Natural killer cell (primary cell): Measurements from ENCODE around the gene CSMD2. TPM values are rescaled to one million over a fixed set of nuclear protein-coding genes. Genes with fewer than 3 reads are reported as not detected.

Experiments
- ATAC-seq, 3 donors: fragments of 150-1000 bp in 2 of 3; fragments of 200-7000 bp in 1 of 3; cut with Tn5 transposase; 1 replicate in 1 of 3; 2 replicates in 2 of 3; pipeline ENCODE4 v1.10.0; 2021; ENCODE audit warnings: mild to moderate bottlenecking in 2 of 3, moderate library complexity in 2 of 3
- DNase-seq, 2 donors: peaks; one replicate each; pipeline versions ENCODE4 v3.0.0 to v3.0.0-alpha.2; 2013 to 2021; ENCODE audit warnings: mixed read lengths in 1 of 2
- H3K27ac ChIP-seq: one replicate; pipeline ENCODE4 v1.5.1; 2013; ENCODE audit warnings: mild to moderate bottlenecking, low read length
- H3K27me3 ChIP-seq: one replicate; pipeline ENCODE4 v1.6.1; 2013; ENCODE audit warnings: low read length; ENCODE audit not compliant: control insufficient read depth, insufficient read depth
- H3K36me3 ChIP-seq: one replicate; pipeline ENCODE4 v1.6.1; 2013; ENCODE audit warnings: low read length; ENCODE audit not compliant: control insufficient read depth, insufficient read depth
- H3K4me1 ChIP-seq: one replicate; pipeline ENCODE4 v1.6.1; 2013; ENCODE audit warnings: low read length; ENCODE audit not compliant: control insufficient read depth, insufficient read depth
- H3K4me3 ChIP-seq: one replicate; pipeline ENCODE4 v1.5.1; 2013; ENCODE audit warnings: low read length
- H3K9me3 ChIP-seq: one replicate; pipeline ENCODE4 v1.6.1; 2013; ENCODE audit warnings: low read length; ENCODE audit not compliant: control insufficient read depth, insufficient read depth
- H3K27ac Mint-ChIP-seq, 2 donors: one replicate each; pipeline ENCODE4 v1.8.0; 2022; ENCODE audit warnings: mild to moderate bottlenecking in 2 of 2, mixed read lengths in 2 of 2, moderate library complexity in 1 of 2
- H3K27me3 Mint-ChIP-seq, 2 donors: one replicate each; pipeline ENCODE4 v1.8.0; 2022; ENCODE audit warnings: low read depth in 2 of 2, mixed read lengths in 2 of 2
- H3K36me3 Mint-ChIP-seq: one replicate; pipeline ENCODE4 v1.8.0; 2022; ENCODE audit warnings: mixed read lengths
- H3K4me1 Mint-ChIP-seq, 2 donors: one replicate each; pipeline ENCODE4 v1.8.0; 2022; ENCODE audit warnings: mixed read lengths in 2 of 2
- H3K4me3 Mint-ChIP-seq: one replicate; pipeline ENCODE4 v1.8.0; 2022; ENCODE audit warnings: mild to moderate bottlenecking, moderate library complexity, mixed read lengths
- H3K9me3 Mint-ChIP-seq, 2 donors: one replicate each; pipeline ENCODE4 v1.8.0; 2022; ENCODE audit warnings: mixed read lengths in 2 of 2
- WGBS: methylation state at CpG from one replicate; pipeline ENCODE4 v1.1.7; 2013; ENCODE audit warnings: missing lambda C conversion rate; ENCODE audit not compliant: insufficient coverage; 5-methylcytosine and 5-hydroxymethylcytosine counted together
- intact Hi-C: fragments of 100-400 bp; cut with micrococcal nuclease; formaldehyde crosslinking; loops from one replicate; pipeline ENCODE4 v1.14.2; 2022
- total RNA-seq, 4 donors: library from RNA; stranded (reverse); fragments of 120-200 nt in 1 of 4; gene quantifications; one replicate each; pipeline versions ENCODE4 v1.2.3 to v1.2.4, GENCODE V29; 2013 to 2022
- TF ChIP-seq, protein P1 (sequence below): fragments of 200-600 bp; IDR thresholded peaks from one replicate; pipeline ENCODE4 v1.8.0; 2022; ENCODE audit warnings: antibody characterized with exemption

The CSMD2 gene
- total RNA-seq, 3 donors from 2014 or later (not counting 1 experiment from before 2014, with no cell fraction given): not detected

GRCh38 chr1:33899746-33900145 lies 265.3 kb downstream of the CSMD2 start:
- no peak overlapping the region for H3K27ac ChIP-seq
- no peak for ATAC-seq
- no peak overlapping the region for H3K4me3 ChIP-seq
- H3K4me1 Mint-ChIP-seq: no peaks in the 10 kb centered on the region
- H3K9me3 ChIP-seq: no peaks in the 10 kb centered on the region
- H3K27me3 Mint-ChIP-seq: peaks cover 0 to 13% of the 10 kb centered on the region in 2 donors
- H3K36me3 ChIP-seq: no peaks in the 10 kb centered on the region
- no peak for DNase-seq
- H3K4me3 Mint-ChIP-seq: no peak overlapping the region
- no peaks in the 10 kb centered on the region for H3K36me3 Mint-ChIP-seq
- no peak overlapping the region for H3K27ac Mint-ChIP-seq
- 74% methylated on average over 3 of the region's 3 CpGs for WGBS
- intact Hi-C loops: no loop called here
- no peaks in the 10 kb centered on the region for H3K4me1 ChIP-seq
- no peaks in the 10 kb centered on the region for H3K27me3 ChIP-seq
- no peaks in the 10 kb centered on the region for H3K9me3 Mint-ChIP-seq
- TF ChIP-seq, protein P1, sequence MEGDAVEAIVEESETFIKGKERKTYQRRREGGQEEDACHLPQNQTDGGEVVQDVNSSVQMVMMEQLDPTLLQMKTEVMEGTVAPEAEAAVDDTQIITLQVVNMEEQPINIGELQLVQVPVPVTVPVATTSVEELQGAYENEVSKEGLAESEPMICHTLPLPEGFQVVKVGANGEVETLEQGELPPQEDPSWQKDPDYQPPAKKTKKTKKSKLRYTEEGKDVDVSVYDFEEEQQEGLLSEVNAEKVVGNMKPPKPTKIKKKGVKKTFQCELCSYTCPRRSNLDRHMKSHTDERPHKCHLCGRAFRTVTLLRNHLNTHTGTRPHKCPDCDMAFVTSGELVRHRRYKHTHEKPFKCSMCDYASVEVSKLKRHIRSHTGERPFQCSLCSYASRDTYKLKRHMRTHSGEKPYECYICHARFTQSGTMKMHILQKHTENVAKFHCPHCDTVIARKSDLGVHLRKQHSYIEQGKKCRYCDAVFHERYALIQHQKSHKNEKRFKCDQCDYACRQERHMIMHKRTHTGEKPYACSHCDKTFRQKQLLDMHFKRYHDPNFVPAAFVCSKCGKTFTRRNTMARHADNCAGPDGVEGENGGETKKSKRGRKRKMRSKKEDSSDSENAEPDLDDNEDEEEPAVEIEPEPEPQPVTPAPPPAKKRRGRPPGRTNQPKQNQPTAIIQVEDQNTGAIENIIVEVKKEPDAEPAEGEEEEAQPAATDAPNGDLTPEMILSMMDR: no peak

DNA sequence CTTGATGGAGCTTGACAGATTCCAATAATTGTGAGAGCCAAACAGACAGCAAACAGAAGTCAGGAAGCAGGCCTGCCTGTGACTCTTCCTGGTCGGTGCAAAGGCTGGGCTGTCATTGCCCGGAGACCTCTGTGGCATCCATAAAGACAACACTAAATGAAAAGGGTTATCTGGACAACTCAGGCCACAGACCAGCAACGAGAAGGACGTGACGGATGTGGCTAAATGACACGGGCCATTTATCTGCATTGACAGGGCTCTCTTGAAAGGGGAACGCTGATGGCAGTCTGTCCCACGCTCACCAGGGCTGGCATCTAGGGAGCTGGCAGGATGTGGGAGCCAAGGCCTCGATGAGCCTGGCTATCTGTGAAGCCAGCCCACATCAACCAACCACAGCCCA lies 266.1 kb downstream of the CSMD2 start:
- no peak overlapping the region for H3K4me3 Mint-ChIP-seq
- Histone ChIP-seq H3K9me3 (no peaks in the 10 kb centered on the region), H3K4me1 (no peaks in the 10 kb centered on the region), H3K27ac (no peak overlapping the region), H3K27me3 (no peaks in the 10 kb centered on the region), H3K4me3 (no peak overlapping the region), H3K36me3 (no peaks in the 10 kb centered on the region)
- H3K27ac Mint-ChIP-seq: no peak overlapping the region
- 61% methylated on average over 9 of the region's 9 CpGs for WGBS
- no peaks in the 10 kb centered on the region for H3K9me3 Mint-ChIP-seq
- no peaks in the 10 kb centered on the region for H3K36me3 Mint-ChIP-seq
- TF ChIP-seq, protein P1: no peak
- H3K4me1 Mint-ChIP-seq: no peaks in the 10 kb centered on the region
- intact Hi-C loops: no loop called here
- ATAC-seq: no peak
- peaks cover 0 to 16% of the 10 kb centered on the region in 2 donors for H3K27me3 Mint-ChIP-seq
- no peak for DNase-seq

DNA sequence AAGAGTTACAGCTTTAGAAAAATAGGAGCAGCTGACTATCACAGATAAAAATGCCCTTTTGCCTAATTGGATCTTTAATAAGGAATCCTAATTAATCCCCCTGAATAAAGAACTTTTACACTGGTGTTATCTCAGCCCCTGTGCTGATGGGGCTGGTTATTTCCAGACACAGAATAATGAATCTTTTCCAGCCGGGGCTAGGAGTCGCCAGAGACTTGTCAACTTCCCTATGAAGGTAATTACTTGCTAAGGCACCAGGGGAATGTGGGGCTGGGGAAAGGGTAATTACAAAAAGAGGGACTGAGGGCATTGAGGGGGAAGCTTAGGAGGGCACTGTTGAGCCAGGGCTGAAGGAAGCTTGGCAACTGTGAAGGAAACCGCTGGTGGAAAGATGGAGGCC lies 266.6 kb downstream of the CSMD2 start:
- Mint-ChIP-seq H3K27me3 (peaks cover 0 to 12% of the 10 kb centered on the region in 2 donors), H3K27ac (no peak overlapping the region), H3K9me3 (no peaks in the 10 kb centered on the region), H3K4me1 (no peaks in the 10 kb centered on the region), H3K36me3 (no peaks in the 10 kb centered on the region), H3K4me3 (no peak overlapping the region)
- intact Hi-C loops: no loop called here
- Histone ChIP-seq H3K27ac (no peak overlapping the region), H3K4me3 (no peak overlapping the region), H3K9me3 (no peaks in the 10 kb centered on the region), H3K4me1 (no peaks in the 10 kb centered on the region), H3K36me3 (no peaks in the 10 kb centered on the region), H3K27me3 (no peaks in the 10 kb centered on the region)
- TF ChIP-seq, protein P1: no peak
- ATAC-seq (no peak), DNase-seq (no peak)
- WGBS: 70% methylated on average over 3 of the region's 3 CpGs

- no peaks in the 10 kb centered on the region for H3K4me1 ChIP-seq
Observed at GRCh38 chr1:33897092-33897725, 267.8 kb downstream of the CSMD2 start.

More at GRCh38 chr1:33897092-33897725, 267.8 kb downstream of the CSMD2 start:
- H3K27ac ChIP-seq: no peak overlapping the region
- 80% methylated on average over 5 of the region's 5 CpGs for WGBS
- intact Hi-C loops: no loop called here
- Mint-ChIP-seq H3K36me3 (no peaks in the 10 kb centered on the region), H3K27me3 (peaks cover 0 to 11% of the 10 kb centered on the region in 2 donors), H3K4me1 (no peaks in the 10 kb centered on the region), H3K4me3 (no peak overlapping the region), H3K27ac (no peak overlapping the region), H3K9me3 (no peaks in the 10 kb centered on the region)
- ATAC-seq: no peak
- H3K4me3 ChIP-seq: no peak overlapping the region
- no peaks in the 10 kb centered on the region for H3K36me3 ChIP-seq
- no peaks in the 10 kb centered on the region for H3K9me3 ChIP-seq
- DNase-seq: no peak
- TF ChIP-seq, protein P1: no peak
- H3K27me3 ChIP-seq: no peaks in the 10 kb centered on the region
